HG03558 (cell line): Measurements from ENCODE around the gene HBA2.
"Not testable (repeated sequence)": the region's sequence is repeated elsewhere in the genome, so short reads cannot be mapped to it uniquely, and the experiment has no call there.

Experiments
- ATAC-seq: cut with Tn5 transposase; IDR thresholded peaks from one replicate; pipeline ENCODE4 v1.9.1; 2021; ENCODE audit warnings: moderate number of reproducible peaks; ENCODE audit not compliant: unreplicated experiment; ENCODE audit errors: extremely low read depth

HBA2 gene

DNA sequence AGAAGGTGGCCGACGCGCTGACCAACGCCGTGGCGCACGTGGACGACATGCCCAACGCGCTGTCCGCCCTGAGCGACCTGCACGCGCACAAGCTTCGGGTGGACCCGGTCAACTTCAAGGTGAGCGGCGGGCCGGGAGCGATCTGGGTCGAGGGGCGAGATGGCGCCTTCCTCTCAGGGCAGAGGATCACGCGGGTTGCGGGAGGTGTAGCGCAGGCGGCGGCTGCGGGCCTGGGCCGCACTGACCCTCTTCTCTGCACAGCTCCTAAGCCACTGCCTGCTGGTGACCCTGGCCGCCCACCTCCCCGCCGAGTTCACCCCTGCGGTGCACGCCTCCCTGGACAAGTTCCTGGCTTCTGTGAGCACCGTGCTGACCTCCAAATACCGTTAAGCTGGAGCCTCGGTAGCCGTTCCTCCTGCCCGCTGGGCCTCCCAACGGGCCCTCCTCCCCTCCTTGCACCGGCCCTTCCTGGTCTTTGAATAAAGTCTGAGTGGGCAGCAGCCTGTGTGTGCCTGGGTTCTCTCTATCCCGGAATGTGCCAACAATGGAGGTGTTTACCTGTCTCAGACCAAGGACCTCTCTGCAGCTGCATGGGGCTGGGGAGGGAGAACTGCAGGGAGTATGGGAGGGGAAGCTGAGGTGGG lies 657 bp downstream of the HBA2 start:
- ATAC-seq = not testable (repeated sequence)

DNA sequence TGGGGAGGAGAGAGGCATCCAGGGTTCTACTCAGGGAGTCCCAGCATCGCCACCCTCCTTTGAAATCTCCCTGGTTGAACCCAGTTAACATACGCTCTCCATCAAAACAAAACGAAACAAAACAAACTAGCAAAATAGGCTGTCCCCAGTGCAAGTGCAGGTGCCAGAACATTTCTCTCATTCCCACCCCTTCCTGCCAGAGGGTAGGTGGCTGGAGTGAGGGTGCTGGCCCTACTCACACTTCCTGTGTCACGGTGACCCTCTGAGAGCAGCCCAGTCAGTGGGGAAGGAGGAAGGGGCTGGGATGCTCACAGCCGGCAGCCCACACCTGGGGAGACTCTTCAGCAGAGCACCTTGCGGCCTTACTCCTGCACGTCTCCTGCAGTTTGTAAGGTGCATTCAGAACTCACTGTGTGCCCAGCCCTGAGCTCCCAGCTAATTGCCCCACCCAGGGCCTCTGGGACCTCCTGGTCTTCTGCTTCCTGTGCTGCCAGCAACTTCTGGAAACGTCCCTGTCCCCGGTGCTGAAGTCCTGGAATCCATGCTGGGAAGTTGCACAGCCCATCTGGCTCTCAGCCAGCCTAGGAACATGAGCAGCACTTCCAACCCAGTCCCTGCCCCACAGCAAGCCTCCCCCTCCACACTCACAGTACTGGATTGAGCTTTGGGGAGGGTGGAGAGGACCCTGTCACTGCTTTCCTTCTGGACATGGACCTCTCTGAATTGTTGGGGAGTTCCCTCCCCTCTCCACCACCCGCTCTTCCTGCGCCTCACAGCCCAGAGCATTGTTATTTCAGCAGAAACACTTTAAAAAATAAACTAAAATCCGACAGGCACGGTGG lies 1.5 kb downstream of the HBA2 start:
- ATAC-seq = not testable (repeated sequence)

DNA sequence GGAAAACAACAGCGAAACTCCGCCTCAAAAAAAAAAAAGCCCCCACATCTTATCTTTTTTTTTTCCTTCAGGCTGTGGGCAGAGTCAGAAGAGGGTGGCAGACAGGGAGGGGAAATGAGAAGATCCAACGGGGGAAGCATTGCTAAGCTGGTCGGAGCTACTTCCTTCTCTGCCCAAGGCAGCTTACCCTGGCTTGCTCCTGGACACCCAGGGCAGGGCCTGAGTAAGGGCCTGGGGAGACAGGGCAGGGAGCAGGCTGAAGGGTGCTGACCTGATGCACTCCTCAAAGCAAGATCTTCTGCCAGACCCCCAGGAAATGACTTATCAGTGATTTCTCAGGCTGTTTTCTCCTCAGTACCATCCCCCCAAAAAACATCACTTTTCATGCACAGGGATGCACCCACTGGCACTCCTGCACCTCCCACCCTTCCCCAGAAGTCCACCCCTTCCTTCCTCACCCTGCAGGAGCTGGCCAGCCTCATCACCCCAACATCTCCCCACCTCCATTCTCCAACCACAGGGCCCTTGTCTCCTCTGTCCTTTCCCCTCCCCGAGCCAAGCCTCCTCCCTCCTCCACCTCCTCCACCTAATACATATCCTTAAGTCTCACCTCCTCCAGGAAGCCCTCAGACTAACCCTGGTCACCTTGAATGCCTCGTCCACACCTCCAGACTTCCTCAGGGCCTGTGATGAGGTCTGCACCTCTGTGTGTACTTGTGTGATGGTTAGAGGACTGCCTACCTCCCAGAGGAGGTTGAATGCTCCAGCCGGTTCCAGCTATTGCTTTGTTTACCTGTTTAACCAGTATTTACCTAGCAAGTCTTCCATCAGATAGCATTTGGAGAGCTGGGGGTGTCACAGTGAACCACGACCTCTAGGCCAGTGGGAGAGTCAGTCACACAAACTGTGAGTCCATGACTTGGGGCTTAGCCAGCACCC lies 2.6 kb downstream of the HBA2 start:
- no peak for ATAC-seq

DNA sequence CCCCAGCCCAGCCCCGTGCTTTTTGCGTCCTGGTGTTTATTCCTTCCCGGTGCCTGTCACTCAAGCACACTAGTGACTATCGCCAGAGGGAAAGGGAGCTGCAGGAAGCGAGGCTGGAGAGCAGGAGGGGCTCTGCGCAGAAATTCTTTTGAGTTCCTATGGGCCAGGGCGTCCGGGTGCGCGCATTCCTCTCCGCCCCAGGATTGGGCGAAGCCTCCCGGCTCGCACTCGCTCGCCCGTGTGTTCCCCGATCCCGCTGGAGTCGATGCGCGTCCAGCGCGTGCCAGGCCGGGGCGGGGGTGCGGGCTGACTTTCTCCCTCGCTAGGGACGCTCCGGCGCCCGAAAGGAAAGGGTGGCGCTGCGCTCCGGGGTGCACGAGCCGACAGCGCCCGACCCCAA lies 3.3 kb downstream of the HBA2 start:
- ATAC-seq = not testable (repeated sequence)

DNA sequence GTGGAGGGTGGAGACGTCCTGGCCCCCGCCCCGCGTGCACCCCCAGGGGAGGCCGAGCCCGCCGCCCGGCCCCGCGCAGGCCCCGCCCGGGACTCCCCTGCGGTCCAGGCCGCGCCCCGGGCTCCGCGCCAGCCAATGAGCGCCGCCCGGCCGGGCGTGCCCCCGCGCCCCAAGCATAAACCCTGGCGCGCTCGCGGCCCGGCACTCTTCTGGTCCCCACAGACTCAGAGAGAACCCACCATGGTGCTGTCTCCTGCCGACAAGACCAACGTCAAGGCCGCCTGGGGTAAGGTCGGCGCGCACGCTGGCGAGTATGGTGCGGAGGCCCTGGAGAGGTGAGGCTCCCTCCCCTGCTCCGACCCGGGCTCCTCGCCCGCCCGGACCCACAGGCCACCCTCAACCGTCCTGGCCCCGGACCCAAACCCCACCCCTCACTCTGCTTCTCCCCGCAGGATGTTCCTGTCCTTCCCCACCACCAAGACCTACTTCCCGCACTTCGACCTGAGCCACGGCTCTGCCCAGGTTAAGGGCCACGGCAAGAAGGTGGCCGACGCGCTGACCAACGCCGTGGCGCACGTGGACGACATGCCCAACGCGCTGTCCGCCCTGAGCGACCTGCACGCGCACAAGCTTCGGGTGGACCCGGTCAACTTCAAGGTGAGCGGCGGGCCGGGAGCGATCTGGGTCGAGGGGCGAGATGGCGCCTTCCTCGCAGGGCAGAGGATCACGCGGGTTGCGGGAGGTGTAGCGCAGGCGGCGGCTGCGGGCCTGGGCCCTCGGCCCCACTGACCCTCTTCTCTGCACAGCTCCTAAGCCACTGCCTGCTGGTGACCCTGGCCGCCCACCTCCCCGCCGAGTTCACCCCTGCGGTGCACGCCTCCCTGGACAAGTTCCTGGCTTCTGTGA lies 4.1 kb downstream of the HBA2 start, which contains the start of gene HBA1:
Gene HBA1 (plus strand): TSS at position 204 of the 906 bp plus-strand sequence. CDS start 37 bp downstream, at position 241.
- ATAC-seq = not testable (repeated sequence)

DNA sequence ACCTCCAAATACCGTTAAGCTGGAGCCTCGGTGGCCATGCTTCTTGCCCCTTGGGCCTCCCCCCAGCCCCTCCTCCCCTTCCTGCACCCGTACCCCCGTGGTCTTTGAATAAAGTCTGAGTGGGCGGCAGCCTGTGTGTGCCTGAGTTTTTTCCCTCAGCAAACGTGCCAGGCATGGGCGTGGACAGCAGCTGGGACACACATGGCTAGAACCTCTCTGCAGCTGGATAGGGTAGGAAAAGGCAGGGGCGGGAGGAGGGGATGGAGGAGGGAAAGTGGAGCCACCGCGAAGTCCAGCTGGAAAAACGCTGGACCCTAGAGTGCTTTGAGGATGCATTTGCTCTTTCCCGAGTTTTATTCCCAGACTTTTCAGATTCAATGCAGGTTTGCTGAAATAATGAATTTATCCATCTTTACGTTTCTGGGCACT lies 4.7 kb downstream of the HBA2 start:
- no peak for ATAC-seq

DNA sequence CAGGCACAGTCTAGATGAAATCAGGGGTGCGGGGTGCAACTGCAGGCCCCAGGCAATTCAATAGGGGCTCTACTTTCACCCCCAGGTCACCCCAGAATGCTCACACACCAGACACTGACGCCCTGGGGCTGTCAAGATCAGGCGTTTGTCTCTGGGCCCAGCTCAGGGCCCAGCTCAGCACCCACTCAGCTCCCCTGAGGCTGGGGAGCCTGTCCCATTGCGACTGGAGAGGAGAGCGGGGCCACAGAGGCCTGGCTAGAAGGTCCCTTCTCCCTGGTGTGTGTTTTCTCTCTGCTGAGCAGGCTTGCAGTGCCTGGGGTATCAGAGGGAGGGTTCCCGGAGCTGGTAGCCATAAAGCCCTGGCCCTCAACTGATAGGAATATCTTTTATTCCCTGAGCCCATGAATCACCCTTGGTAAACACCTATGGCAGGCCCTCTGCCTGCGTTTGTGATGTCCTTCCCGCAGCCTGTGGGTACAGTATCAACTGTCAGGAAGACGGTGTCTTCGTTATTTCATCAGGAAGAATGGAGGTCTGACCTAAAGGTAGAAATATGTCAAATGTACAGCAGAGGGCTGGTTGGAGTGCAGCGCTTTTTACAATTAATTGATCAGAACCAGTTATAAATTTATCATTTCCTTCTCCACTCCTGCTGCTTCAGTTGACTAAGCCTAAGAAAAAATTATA lies 5.4 kb downstream of the HBA2 start:
- ATAC-seq = no peak

DNA sequence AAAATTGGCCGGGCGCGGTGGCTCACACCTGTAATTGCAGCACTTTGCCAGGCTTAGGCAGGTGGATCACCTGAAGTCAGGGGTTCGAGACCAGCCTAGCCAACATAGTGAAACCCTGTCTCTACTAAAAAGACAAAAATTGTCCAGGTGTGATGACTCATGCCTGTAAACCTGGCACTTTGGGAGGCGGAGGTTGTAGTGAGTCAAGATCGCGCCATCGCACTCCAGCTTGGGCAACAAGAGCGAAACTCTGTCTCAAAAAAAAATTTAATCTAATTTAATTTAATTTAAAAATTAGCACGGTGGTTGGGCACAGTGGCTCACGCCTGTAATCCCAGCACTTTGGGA lies 6.0 kb downstream of the HBA2 start:
- no peak for ATAC-seq

DNA sequence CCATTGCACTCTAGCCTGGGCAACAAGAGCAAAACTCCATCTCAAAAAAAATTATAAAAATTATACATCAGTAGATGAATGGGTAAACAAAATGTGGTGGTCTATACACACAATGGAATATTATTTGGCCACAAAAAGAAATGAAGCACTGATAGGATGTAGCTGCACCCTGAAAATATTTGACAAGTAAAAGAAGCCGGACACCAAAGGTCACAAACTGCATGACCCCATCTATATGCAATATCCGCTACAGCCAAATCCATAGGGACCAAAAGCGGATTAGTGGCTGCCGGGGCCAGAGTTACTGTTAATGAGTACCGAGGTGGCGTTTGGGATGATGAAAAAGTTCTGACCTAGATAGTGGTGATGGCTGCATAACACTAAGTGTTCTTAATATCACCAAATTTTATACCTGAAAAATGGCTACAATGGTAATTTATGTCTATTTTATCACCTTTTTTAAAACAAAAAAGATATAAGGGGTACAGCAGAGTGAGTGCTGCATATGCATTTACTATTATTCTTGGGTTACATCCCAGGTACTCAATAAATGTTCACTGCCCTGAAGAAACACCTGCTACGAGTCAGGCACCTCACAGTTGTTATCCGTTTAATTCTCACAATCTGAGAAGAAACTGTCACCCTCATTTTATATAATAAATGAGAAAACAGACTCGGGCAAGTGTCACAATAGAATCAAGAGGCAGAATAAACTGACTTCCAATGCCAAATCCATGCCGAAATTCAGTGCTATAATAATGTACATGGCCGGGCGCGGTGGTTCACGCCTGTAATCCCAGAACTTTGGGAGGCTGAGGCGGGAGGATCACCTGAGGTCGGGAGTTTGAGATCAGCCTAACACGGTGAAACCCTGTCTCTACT lies 6.8 kb downstream of the HBA2 start:
- no peak for ATAC-seq

DNA sequence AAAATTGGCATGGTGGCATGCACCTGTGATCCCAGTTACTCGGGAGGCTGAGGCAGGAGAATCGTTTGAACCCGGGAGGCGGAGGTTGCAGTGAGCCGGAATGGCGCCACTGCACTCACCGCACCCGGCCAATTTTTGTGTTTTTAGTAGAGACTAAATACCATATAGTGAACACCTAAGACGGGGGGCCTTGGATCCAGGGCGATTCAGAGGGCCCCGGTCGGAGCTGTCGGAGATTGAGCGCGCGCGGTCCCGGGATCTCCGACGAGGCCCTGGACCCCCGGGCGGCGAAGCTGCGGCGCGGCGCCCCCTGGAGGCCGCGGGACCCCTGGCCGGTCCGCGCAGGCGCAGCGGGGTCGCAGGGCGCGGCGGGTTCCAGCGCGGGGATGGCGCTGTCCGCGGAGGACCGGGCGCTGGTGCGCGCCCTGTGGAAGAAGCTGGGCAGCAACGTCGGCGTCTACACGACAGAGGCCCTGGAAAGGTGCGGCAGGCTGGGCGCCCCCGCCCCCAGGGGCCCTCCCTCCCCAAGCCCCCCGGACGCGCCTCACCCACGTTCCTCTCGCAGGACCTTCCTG lies 7.5 kb downstream of the HBA2 start, which contains the start of gene HBQ1:
Gene HBQ1 (plus strand): TSS at position 359 of the 575 bp plus-strand sequence. CDS start 28 bp downstream, at position 387.
- no peak for ATAC-seq

DNA sequence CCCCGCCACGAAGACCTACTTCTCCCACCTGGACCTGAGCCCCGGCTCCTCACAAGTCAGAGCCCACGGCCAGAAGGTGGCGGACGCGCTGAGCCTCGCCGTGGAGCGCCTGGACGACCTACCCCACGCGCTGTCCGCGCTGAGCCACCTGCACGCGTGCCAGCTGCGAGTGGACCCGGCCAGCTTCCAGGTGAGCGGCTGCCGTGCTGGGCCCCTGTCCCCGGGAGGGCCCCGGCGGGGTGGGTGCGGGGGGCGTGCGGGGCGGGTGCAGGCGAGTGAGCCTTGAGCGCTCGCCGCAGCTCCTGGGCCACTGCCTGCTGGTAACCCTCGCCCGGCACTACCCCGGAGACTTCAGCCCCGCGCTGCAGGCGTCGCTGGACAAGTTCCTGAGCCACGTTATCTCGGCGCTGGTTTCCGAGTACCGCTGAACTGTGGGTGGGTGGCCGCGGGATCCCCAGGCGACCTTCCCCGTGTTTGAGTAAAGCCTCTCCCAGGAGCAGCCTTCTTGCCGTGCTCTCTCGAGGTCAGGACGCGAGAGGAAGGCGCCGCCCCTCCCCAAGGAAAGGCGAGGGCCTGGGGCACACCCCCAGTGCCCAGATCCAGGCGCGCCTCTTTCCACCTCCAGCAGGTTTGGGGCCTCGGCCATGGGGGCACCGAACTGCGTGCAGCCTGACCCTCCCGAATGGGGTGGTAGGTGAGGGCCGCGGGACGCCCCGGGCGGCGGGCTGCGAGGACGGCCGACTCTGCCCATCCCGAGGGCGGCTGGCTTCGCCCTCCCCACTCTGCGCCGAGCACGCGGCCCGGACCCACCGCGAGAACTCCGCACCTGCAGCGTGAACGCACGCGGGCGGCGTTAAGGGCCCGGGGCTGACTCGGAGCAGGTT lies 8.2 kb downstream of the HBA2 start:
- ATAC-seq = no peak

DNA sequence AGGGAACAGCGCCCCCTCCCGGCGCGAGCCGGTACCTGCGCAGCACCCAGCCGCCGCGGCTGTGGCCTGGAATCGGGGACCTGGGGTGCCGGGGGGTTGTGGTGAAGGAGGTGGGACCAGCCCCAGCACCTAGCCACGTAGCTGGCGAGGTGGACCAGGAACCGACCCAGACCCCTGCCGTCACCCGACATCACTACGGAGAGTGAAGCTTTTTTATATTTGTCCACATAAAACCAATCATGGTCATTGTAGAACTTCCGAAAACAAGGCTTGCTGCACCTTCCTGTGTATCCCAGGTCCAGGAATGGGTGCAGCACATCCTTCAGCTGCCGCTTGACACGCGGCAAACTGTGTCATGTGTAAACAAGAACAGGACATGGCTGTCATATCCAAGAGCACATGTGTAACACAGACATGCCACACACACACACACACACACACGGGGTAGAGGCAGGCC lies 8.9 kb downstream of the HBA2 start:
- no peak for ATAC-seq

DNA sequence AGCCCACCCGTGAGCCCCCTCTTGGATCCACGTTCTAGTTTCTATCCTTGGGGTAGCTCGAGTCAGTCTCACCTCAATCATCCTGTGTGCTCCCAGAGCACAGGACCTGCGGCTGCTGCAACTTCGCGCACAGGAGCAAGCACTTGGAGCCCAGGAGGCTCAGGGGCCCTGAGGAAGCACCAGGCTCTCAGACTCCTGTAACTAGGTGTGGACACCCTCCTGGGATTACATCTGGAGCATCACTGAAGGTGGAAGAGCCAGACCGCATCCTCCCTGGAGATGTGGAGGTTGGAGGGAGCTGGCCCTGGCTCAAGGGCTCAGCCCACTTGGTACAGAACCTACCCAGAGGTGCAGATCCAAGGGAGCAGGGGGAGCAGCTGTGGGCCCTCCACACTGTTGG lies 10.3 kb downstream of the HBA2 start:
- no peak for ATAC-seq

DNA sequence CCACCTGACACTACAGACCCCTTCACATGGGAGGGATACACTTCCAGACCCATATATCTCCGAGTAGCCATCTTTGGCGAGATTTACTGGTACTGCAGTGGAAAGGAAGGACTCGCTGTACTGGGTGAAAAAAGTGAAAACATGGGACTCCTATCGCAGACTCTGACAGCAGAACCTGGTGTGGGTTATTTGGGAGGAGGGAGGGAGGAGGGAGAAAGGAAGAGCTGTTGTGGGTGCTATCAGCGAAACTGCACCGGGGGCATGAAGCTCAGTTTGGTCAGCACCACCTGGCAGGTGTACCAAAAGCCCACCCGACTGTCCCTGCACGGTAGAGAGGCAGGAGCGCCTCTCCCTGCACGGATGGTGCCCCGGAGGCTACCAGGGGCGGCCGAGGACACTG lies 12.5 kb downstream of the HBA2 start:
- ATAC-seq = no peak

DNA sequence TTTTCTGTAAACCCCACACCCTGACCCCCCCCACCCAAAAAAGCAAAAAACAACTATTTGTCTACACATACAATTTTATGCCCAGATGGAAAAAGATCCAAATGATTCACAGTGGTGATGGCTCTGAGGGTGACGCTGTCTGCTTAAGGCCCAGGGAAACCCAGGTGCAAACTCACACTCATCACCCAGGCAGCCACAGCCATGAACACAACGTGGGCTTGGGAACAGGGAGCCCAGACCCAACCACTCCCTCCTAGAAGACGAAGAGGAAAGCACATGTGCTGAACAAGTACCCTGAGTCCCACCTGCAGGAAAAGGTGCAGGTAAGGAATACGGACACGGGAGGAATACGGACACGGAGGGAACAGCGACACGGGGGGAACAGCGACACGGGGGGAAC lies 13.0 kb downstream of the HBA2 start:
- ATAC-seq = no peak

DNA sequence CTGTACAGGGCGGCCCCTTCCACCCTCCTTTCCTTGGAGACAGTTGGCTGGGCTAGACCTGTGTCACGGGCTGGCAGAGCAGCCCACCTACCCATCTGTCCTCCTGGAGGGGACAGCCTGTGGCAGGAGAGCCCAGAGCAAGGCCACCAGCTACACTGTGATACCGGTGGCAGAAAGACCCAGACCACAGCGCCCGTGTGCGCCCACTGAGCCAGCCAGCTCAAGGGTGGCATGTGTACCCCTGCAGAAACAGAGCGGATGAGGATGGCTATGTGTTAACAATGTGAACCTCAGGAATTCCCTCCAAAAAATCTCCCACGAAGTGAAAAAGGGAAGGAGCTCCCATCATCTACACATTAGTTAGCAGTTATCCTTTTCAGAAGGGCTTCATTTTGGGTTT lies 14.7 kb downstream of the HBA2 start:
- no peak for ATAC-seq

DNA sequence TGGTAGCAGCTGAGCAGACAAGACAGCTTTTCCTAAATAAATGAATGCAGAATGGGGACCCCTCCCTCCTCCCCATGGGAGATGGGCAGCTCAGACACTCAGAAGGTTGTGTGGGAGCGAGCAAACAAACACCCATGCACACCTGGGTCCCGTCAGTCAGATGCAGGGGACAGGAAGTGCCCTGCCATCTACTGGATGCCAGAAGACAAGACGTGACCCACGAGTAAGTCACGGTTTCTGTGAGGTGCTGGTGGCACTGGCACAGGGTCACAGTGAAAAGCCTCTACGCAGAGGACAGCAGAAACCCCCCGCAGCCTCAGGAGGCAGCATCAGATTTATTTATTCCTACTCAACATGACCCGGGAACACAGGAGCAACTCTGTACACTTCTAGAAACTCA lies 16.0 kb downstream of the HBA2 start:
- no peak for ATAC-seq
